Sigmoid colon (tissue), 7 donors: Measurements from ENCODE around the gene RBM25. TPM values are rescaled to one million over a fixed set of nuclear protein-coding genes. Genes with fewer than 3 reads are reported as not detected.

Experiments used
- DNase-seq: peaks from one replicate; pipeline ENCODE4 v3.0.0-alpha.2; 2019
- H3K27ac ChIP-seq, 4 donors: fragments of 200-600 bp; sonication (generic); one replicate each; pipeline ENCODE4 v1.5.1; 2016 to 2019; ENCODE audit warnings: mild to moderate bottlenecking in 1 of 4
- H3K27me3 ChIP-seq, 3 donors: fragments of 200-600 bp; sonication (generic); one replicate each; pipeline ENCODE4 v1.5.1; 2019; ENCODE audit warnings: mild to moderate bottlenecking in 1 of 3
- H3K36me3 ChIP-seq, 4 donors: fragments of 200-600 bp; sonication (generic); one replicate each; pipeline ENCODE4 v1.5.1; 2016 to 2019
- H3K4me1 ChIP-seq, 4 donors: fragments of 200-600 bp; sonication (generic); one replicate each; pipeline ENCODE4 v1.5.1; 2017 to 2019
- H3K4me3 ChIP-seq, 4 donors: fragments of 200-600 bp; sonication (generic); one replicate each; pipeline ENCODE4 v1.5.1; 2017 to 2019; ENCODE audit warnings: mild to moderate bottlenecking in 2 of 4, moderate library complexity in 1 of 4
- H3K9me3 ChIP-seq, 4 donors: fragments of 200-600 bp in 3 of 4; sonication (generic) in 3 of 4; one replicate each; pipeline versions ENCODE4 v1.5.1 to v1.6.1; 2013 to 2019
- EP300 ChIP-seq, 4 donors: sonication (generic); formaldehyde crosslinking; IDR thresholded peaks; one replicate each; pipeline ENCODE4 v1.6.1; 2017; ENCODE audit warnings: antibody characterized with exemption in 4 of 4
- POLR2A ChIP-seq, 2 donors: fragments of 450-650 bp; IDR thresholded peaks; one replicate each; pipeline ENCODE4 v1.6.1; 2016; ENCODE audit warnings: antibody characterized with exemption in 2 of 2, mild to moderate bottlenecking in 2 of 2, moderate library complexity in 2 of 2
- POLR2AphosphoS5 ChIP-seq, 4 donors: sonication (generic); formaldehyde crosslinking; IDR thresholded peaks; one replicate each; pipeline ENCODE4 v1.6.1; 2017; ENCODE audit warnings: antibody characterized with exemption in 4 of 4
- WGBS, 2 donors: extraction: QIAGEN DNeasy Blood & Tissue Kit; methylation state at CpG; one replicate each; pipeline ENCODE4 v1.1.7; 2013; 5-methylcytosine and 5-hydroxymethylcytosine counted together
- intact Hi-C: fragments of 100-400 bp; cut with DNase I; formaldehyde crosslinking; loops from one replicate; pipeline ENCODE4 v1.15.1; 2023
- polyA plus RNA-seq, 3 donors: library from polyadenylated mRNA; stranded (reverse); fragments of 200-250 nt; gene quantifications; one replicate each; pipeline ENCODE4 v1.2.3, GENCODE V29; 2013
- total RNA-seq, 4 donors: library from RNA; depleted of rRNA; stranded (reverse); fragments of >200 nt; gene quantifications; one replicate each; pipeline ENCODE4 v1.1.0, GENCODE V29; 2016
- TF ChIP-seq, protein P1 (sequence below), 4 experiments: fragments of 450-650 bp in 3 of 4; fragments of 200-600 bp in 1 of 4; IDR thresholded peaks; one replicate each; pipeline ENCODE4 v1.5.1; 2016 to 2019; ENCODE audit warnings: antibody characterized with exemption in 4 of 4, mild to moderate bottlenecking in 3 of 4, moderate library complexity in 2 of 4
- donor health status: healthy with polysubstance abuse.
- donor health status: Bipolar disorder and iron deficiency.
- donor health status: healthy.

RBM25 gene
- total and polyA plus RNA-seq, 7 donors: 10.8 to 78.9 (median 46.7) TPM

DNA sequence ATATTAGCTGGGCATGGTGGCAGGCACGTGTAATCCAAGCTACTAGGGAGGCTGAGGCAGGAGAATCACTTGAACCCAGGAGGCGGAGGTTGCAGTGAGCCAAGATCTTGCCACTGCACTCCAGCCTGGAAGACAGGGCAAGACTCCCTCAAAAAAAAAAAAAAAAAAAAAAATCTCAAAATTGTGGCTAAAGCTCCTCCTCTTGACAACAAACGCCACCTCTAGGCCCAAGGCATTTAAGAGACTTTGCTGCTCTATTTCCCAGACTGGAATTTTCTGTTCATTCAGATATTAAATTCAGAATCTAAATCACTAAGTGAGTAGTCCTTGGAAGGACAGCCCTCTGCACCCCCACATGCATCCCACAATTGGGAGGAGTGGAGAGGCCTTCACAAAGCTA, 32.8 kb upstream of the RBM25 start:
- peak overlapping the region in 2 of 4 donors; percentile 85 to 91 for H3K4me3 ChIP-seq
- no peak for DNase-seq
- intact Hi-C loops: no loop called here
- no peaks in the 10 kb centered on the region for H3K27me3 ChIP-seq
- WGBS, 2 donors: 83 to 89% methylated on average over 3 of the region's 3 CpGs
- no peaks in the 10 kb centered on the region for H3K9me3 ChIP-seq
- H3K4me1 ChIP-seq: peaks cover 0 to 46% (median 38%) of the 10 kb centered on the region in 4 donors
- TF ChIP-seq POLR2AphosphoS5 (IDR thresholded peaks at IDR 0.05): no peak
- no peak for TF ChIP-seq EP300 (IDR thresholded peaks at IDR 0.05)
- no peak for TF ChIP-seq POLR2A (IDR thresholded peaks at IDR 0.05)
- TF ChIP-seq, protein P1, sequence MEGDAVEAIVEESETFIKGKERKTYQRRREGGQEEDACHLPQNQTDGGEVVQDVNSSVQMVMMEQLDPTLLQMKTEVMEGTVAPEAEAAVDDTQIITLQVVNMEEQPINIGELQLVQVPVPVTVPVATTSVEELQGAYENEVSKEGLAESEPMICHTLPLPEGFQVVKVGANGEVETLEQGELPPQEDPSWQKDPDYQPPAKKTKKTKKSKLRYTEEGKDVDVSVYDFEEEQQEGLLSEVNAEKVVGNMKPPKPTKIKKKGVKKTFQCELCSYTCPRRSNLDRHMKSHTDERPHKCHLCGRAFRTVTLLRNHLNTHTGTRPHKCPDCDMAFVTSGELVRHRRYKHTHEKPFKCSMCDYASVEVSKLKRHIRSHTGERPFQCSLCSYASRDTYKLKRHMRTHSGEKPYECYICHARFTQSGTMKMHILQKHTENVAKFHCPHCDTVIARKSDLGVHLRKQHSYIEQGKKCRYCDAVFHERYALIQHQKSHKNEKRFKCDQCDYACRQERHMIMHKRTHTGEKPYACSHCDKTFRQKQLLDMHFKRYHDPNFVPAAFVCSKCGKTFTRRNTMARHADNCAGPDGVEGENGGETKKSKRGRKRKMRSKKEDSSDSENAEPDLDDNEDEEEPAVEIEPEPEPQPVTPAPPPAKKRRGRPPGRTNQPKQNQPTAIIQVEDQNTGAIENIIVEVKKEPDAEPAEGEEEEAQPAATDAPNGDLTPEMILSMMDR (IDR thresholded peaks at IDR 0.05): no peak
- peak overlapping the region in 1 of 4 donors; percentile 94 for H3K27ac ChIP-seq
- peaks cover 10 to 23% (median 12%) of the 10 kb centered on the region in 4 donors for H3K36me3 ChIP-seq

DNA sequence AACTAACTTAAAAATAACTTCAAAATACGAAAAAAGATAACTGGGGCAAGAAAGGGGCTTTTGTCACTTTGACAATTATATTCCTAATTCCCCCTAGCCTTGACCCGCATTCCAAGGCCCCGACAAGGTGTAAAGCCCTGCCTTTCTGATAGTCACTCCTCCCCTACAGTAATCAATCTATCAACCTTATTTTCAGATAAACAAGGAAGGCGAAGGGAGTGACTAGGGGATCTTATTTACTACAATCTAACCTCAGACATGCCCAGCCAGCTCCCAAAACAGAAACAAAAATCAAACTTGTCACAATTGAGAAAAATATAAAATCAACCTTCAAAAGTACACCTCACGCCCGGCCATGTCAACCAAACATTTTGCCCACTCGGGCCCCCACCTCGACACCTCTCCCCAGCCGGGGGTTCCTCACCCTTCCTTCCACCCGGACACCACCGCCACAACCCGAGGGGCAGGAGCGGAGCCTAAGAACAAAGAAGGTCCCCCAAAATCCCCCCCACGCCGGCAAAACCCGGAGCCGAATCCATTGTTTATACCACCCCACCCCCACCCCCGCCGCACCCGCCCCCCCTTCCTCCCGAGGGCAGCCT, 32.0 kb upstream of the RBM25 start:
- no peaks in the 10 kb centered on the region for H3K27me3 ChIP-seq
- H3K4me1 ChIP-seq: peaks cover 0 to 43% (median 37%) of the 10 kb centered on the region in 4 donors
- intact Hi-C loops: no loop called here
- WGBS, 2 donors: 2 to 5% methylated on average over 21 of the region's 21 CpGs
- peak overlapping the region; percentile 69 to 91 (median 82) for H3K4me3 ChIP-seq
- DNase-seq: no peak
- TF ChIP-seq POLR2A (IDR thresholded peaks at IDR 0.05) (no peak), POLR2AphosphoS5 (IDR thresholded peaks at IDR 0.05) (no peak), EP300 (IDR thresholded peaks at IDR 0.05) (no peak)
- TF ChIP-seq, protein P1 (IDR thresholded peaks at IDR 0.05): no peak
- peaks cover 10 to 23% (median 12%) of the 10 kb centered on the region in 4 donors for H3K36me3 ChIP-seq
- H3K9me3 ChIP-seq: no peaks in the 10 kb centered on the region
- peak overlapping the region; percentile 89 to 96 (median 94) for H3K27ac ChIP-seq

DNA sequence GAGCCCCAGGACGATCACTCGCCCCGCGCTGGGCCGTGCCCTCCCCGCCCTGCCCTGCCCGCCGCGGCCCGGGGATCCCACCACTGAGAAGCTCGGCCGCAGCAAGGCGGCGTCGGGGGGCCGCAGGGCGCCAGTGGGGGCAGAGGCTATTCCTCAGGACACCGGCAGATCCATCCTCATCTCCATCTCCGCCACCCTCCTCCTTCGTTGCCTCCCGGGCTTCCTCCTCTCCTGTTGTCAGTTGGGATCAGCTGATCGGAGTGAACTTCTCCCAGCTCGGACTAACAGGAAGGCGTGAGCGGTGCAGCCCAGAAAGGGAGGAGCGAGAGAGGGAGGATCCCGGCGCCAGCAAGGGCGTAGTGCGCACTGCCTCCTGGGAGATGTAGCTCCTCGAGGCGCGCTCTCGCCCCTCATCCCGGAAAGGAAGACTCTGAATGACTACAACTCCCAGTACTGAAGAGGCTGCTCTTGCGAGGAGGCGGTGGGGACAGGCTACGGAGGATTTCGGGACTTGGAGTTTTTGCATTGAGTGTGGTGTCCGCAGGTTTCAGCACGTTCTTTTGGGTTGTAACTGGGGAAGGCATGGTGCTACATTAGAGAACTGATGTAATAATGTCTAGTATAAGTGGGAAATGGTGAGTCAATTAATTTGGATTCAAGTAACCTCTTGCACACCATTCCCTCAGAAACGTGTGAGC, 31.3 kb upstream of the RBM25 start, which contains the start of gene ZFYVE1:
Gene ZFYVE1 (minus strand): TSS at position 262 of the 698 bp plus-strand sequence. CDS start 2,598 bp downstream, outside the sequence.
- TF ChIP-seq EP300 (IDR thresholded peaks at IDR 0.05) (no peak), POLR2AphosphoS5 (IDR thresholded peaks at IDR 0.05) (peak; percentile 88 to 96 (median 92)), POLR2A (IDR thresholded peaks at IDR 0.05) (peak; percentile 64 to 84)
- TF ChIP-seq, protein P1 (IDR thresholded peaks at IDR 0.05): no peak
- peaks cover 0 to 36% (median 34%) of the 10 kb centered on the region in 4 donors for H3K4me1 ChIP-seq
- no peaks in the 10 kb centered on the region for H3K9me3 ChIP-seq
- WGBS, 2 donors: 1% methylated on average over 42 of the region's 42 CpGs
- peak within 1 kb of the TSS; percentile 69 to 91 (median 82) for H3K4me3 ChIP-seq
- no peaks in the 10 kb centered on the region for H3K27me3 ChIP-seq
- H3K27ac ChIP-seq: peak within 1 kb of the TSS; percentile 89 to 96 (median 94)
- peaks cover 10 to 22% (median 12%) of the 10 kb centered on the region in 4 donors for H3K36me3 ChIP-seq
- DNase-seq: peak; percentile 98
- intact Hi-C loops: loop anchor here (1.0 kb wide), 1 partner anchor 31 kb away; the partner anchor contains the start of gene RBM25

DNA sequence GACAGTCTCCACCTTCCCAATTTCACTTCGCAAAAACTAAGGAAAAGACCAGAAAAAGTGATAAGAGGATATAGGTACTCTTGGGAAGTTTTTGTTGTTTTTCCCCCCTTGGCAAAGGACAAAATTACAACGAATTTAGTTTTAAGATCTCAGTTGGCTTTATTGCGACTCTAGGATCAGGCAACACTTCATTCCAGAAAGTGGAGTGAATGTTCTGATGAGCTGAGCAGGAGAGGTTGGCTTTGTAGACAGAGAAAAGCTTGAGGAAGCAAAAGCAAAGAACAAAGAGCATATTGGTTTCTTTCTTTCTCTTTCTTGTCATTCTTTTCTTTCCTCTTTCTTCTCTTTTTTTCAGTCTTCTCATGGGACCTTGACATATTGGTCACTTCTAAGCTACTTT, 30.8 kb upstream of the RBM25 start:
- H3K4me1 ChIP-seq: peaks cover 0 to 31% (median 29%) of the 10 kb centered on the region in 4 donors
- H3K9me3 ChIP-seq: no peaks in the 10 kb centered on the region
- no peak for TF ChIP-seq POLR2AphosphoS5 (IDR thresholded peaks at IDR 0.05)
- TF ChIP-seq, protein P1 (IDR thresholded peaks at IDR 0.05): no peak
- no peak for TF ChIP-seq EP300 (IDR thresholded peaks at IDR 0.05)
- intact Hi-C loops: loop anchor here (1.0 kb wide), 1 partner anchor 31 kb away; the partner anchor contains the start of gene RBM25
- H3K27me3 ChIP-seq: no peaks in the 10 kb centered on the region
- WGBS, 2 donors: 48 to 50% methylated on average over 3 of the region's 3 CpGs
- H3K4me3 ChIP-seq: peak overlapping the region; percentile 69 to 91 (median 82)
- peak overlapping the region; percentile 37 to 94 (median 92) for H3K27ac ChIP-seq
- no peak for DNase-seq
- peaks cover 10 to 16% (median 12%) of the 10 kb centered on the region in 4 donors for H3K36me3 ChIP-seq
